Keratinocyte (primary cell): ENCODE data around the gene RFX7. TPM values are rescaled to one million over a fixed set of nuclear protein-coding genes. Genes with fewer than 3 reads are reported as not detected.

Source experiments
- DNase-seq: peaks from one replicate; pipeline ENCODE4 v3.0.0-alpha.2; 2011; ENCODE audit warnings: low read depth, missing footprints, low spot score
- FAIRE-seq: peaks from 2 replicates; lab custom pipeline; 2011; peaks lifted over from hg19 to GRCh38; lab: Jason Lieb, UNC
- H2AFZ ChIP-seq: 2 replicates; pipeline ENCODE4 v1.6.0; 2012; ENCODE audit warnings: low read length, control low read depth, inconsistent platforms; ENCODE audit not compliant: control insufficient read depth
- H3K27ac ChIP-seq: 2 replicates; pipeline ENCODE4 v1.5.1; 2011; ENCODE audit warnings: low read length; ENCODE audit not compliant: control insufficient read depth, insufficient read depth
- H3K27me3 ChIP-seq: 3 replicates; pipeline ENCODE4 v1.6.0; 2011; ENCODE audit warnings: low read length; ENCODE audit not compliant: control insufficient read depth, insufficient read depth; ENCODE audit errors: extremely low read depth
- H3K36me3 ChIP-seq, 2 experiments: 2 replicates in 1 of 2; 3 replicates in 1 of 2; pipeline ENCODE4 v1.5.1; 2011; ENCODE audit warnings: low read length in 2 of 2, mild to moderate bottlenecking in 1 of 2; ENCODE audit not compliant: control insufficient read depth in 2 of 2, insufficient read depth in 2 of 2; ENCODE audit errors: extremely low read depth in 1 of 2
- H3K4me1 ChIP-seq: 3 replicates; pipeline ENCODE4 v1.5.1; 2011; ENCODE audit warnings: low read length; ENCODE audit not compliant: control insufficient read depth, insufficient read depth; ENCODE audit errors: extremely low read depth
- H3K4me2 ChIP-seq: 3 replicates; pipeline ENCODE4 v1.6.0; 2011; ENCODE audit warnings: low read depth, low read length; ENCODE audit not compliant: control insufficient read depth, insufficient read depth; ENCODE audit errors: extremely low read depth
- H3K4me3 ChIP-seq, 3 experiments: fragments of 200-600 bp in 1 of 3; sonication (generic) in 1 of 3; 2 replicates in 2 of 3; 3 replicates in 1 of 3; pipeline ENCODE4 v1.5.1; 2011 to 2016; ENCODE audit warnings: low read length in 3 of 3, mild to moderate bottlenecking in 3 of 3, control low read depth in 2 of 3, inconsistent platforms in 1 of 3, low read depth in 1 of 3, mixed read lengths in 1 of 3, mixed run types in 1 of 3, moderate library complexity in 1 of 3; ENCODE audit not compliant: control insufficient read depth in 2 of 3, insufficient read depth in 2 of 3; ENCODE audit errors: extremely low read depth in 1 of 3
- H3K79me2 ChIP-seq: 2 replicates; pipeline ENCODE4 v1.6.0; 2012; ENCODE audit warnings: low read length; ENCODE audit not compliant: control insufficient read depth, insufficient read depth
- H3K9ac ChIP-seq: 3 replicates; pipeline ENCODE4 v1.6.0; 2011; ENCODE audit warnings: low read length; ENCODE audit not compliant: control insufficient read depth, insufficient read depth; ENCODE audit errors: extremely low read depth
- H3K9me1 ChIP-seq: 3 replicates; pipeline ENCODE4 v1.6.0; 2011; ENCODE audit warnings: low read length; ENCODE audit not compliant: control insufficient read depth, insufficient read depth; ENCODE audit errors: extremely low read depth
- H3K9me3 ChIP-seq: 2 replicates; pipeline ENCODE4 v1.5.1; 2012; ENCODE audit warnings: low read depth, low read length; ENCODE audit not compliant: control insufficient read depth
- H4K20me1 ChIP-seq: 3 replicates; pipeline ENCODE4 v1.6.0; 2011; ENCODE audit warnings: low read length; ENCODE audit not compliant: control insufficient read depth, insufficient read depth; ENCODE audit errors: extremely low read depth
- CTCF ChIP-seq, 3 experiments: IDR thresholded peaks in 1 of 3; conservative IDR thresholded peaks in 1 of 3; optimal IDR thresholded peaks in 1 of 3; 2 replicates in 2 of 3; 3 replicates in 1 of 3; pipeline versions ENCODE3 to v1.5.1; 2011; ENCODE audit warnings: low read length in 3 of 3, mild to moderate bottlenecking in 3 of 3, moderate library complexity in 2 of 3, control low read depth in 1 of 3, inconsistent platforms in 1 of 3; ENCODE audit not compliant: insufficient read depth in 2 of 3; ENCODE audit errors: extremely low read depth in 1 of 3
- EZH2 ChIP-seq: IDR thresholded peaks from one replicate; pipeline ENCODE4 v1.6.1; 2012; ENCODE audit warnings: inconsistent platforms, mild to moderate bottlenecking, low read length, moderate library complexity
- dilution Hi-C: fragments of 300-500 bp; cut with MboI; formaldehyde crosslinking; loops from one replicate; pipeline ENCODE4 v1.7.0; 2020; ENCODE audit warnings: low sequenced_read_pairs; ENCODE audit not compliant: extremely low pct_ligation_motif_present
- polyA plus RNA-seq, 5 experiments: library from polyadenylated mRNA; depleted of rRNA in 3 of 5; stranded (reverse) in 3 of 5; stranded (forward) in 1 of 5; unstranded in 1 of 5; fragments of >200 nt; gene quantifications; 1 replicate in 1 of 5; 2 replicates in 3 of 5; 3 replicates in 1 of 5; pipeline versions ENCODE4 v1.2.1 to v1.2.3, GENCODE V29; 2011 to 2012; ENCODE audit warnings: missing spikeins in 2 of 5, low read depth in 1 of 5, low replicate concordance in 1 of 5

RFX7 gene
- polyA plus RNA-seq, 1 donor (not counting 4 experiments of a cell fraction or from before 2014, with no cell fraction given), result 16.3 TPM

DNA sequence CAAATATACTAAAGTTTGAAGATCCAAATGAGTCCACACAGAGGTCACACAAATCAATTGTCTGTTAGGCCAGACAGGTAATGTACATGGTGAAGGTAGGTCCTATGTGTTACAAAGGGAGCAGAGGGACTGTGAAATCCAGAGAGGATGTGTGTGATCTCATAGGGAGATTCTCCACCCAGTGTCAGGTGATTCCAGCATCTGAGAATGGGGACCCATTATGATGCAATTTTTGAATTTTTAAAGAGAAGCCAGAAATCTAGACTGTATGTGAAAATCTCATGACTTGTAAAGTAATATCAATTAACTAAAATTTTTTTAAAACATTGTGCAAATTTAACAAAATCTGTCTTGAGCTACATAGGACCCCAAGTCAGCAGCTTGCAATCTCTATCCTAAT, 192.0 kb downstream of the RFX7 start:
- FAIRE-seq, result no peak
- Histone ChIP-seq H3K9me1 (no peaks in the 10 kb centered on the region), H3K9me3 (no peaks in the 10 kb centered on the region), H3K79me2 (no peaks in the 10 kb centered on the region), H2AFZ (no peak overlapping the region), H3K27me3 (no peaks in the 10 kb centered on the region), H3K4me1 (peaks cover 12% of the 10 kb centered on the region), H4K20me1 (no peaks in the 10 kb centered on the region), H3K4me2 (no peak overlapping the region), H3K9ac (no peak overlapping the region), H3K36me3 (no peaks in the 10 kb centered on the region), H3K4me3 (no peak overlapping the region), H3K27ac (no peak overlapping the region)
- TF ChIP-seq EZH2 (no peak), CTCF (optimal IDR thresholded peaks at IDR 0.05 in 1 of 3, IDR thresholded peaks at IDR 0.05 in 1 of 3, conservative IDR thresholded peaks at IDR 0.05 in 1 of 3; ENCODE audit: extremely low read depth in 1 of 3, insufficient read depth in 2 of 3, low read length in 3 of 3) (no peak)
- no peak for DNase-seq
- dilution Hi-C loops, result no loop called here

GRCh38 chr15:56049577-56049976, 194.1 kb downstream of the RFX7 start:
- Histone ChIP-seq H3K27ac (no peak overlapping the region), H3K36me3 (no peaks in the 10 kb centered on the region), H3K27me3 (no peaks in the 10 kb centered on the region), H3K4me1 (peaks cover 21% of the 10 kb centered on the region), H3K9me1 (no peaks in the 10 kb centered on the region), H4K20me1 (no peaks in the 10 kb centered on the region), H3K4me3 (no peak overlapping the region), H2AFZ (no peak overlapping the region), H3K9me3 (no peaks in the 10 kb centered on the region), H3K9ac (no peak overlapping the region), H3K79me2 (no peaks in the 10 kb centered on the region), H3K4me2 (no peak overlapping the region)
- TF ChIP-seq EZH2, result no peak
- TF ChIP-seq CTCF (optimal IDR thresholded peaks at IDR 0.05 in 1 of 3, IDR thresholded peaks at IDR 0.05 in 1 of 3, conservative IDR thresholded peaks at IDR 0.05 in 1 of 3; ENCODE audit: extremely low read depth in 1 of 3, insufficient read depth in 2 of 3, low read length in 3 of 3), result no peak
- DNase-seq (no peak), FAIRE-seq (no peak)
- dilution Hi-C loops, result no loop called here
